Epidermal melanocyte (primary cell): ENCODE measurements around the gene CHD5.

ENCODE experiments used
- DNase-seq: peaks from one replicate; pipeline ENCODE4 v3.0.0; 2011; ENCODE audit warnings: low spot score; ENCODE audit not compliant: insufficient read length

The CHD5 gene

DNA sequence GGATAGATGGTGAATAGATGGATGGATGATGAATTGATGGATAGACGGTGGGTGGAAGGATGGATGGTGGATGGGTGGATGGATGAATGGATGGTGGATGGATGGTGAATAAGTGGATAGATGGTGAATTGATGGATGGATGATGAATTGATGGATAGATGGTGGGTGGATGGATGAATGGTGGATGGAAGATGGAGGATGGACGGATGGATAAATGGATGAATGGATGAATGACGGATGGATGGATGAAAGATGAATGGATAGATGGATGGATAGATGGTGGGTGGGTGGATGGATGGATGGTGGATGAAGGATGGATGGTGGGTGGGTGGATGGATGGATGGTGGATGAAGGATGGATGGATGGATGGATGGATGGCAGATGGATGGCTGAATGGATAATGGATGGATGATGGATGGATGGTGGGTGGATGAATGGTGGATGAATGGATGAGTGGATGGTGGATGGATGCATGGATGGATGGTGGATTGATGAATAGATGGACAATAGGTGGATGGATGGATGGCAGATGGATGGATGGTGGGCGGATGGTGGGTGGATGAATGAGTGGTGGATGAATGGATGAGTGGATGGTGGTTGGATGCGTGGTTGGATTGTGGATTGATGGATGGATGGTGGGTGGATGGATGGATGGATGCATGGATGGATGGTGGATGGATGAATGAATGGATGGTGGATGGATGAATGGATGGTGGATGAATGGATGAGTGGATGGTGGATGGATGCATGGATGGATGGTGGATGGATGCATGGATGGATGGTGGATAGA is 5.3 kb downstream of the CHD5 start:
- DNase-seq, result no peak

DNA sequence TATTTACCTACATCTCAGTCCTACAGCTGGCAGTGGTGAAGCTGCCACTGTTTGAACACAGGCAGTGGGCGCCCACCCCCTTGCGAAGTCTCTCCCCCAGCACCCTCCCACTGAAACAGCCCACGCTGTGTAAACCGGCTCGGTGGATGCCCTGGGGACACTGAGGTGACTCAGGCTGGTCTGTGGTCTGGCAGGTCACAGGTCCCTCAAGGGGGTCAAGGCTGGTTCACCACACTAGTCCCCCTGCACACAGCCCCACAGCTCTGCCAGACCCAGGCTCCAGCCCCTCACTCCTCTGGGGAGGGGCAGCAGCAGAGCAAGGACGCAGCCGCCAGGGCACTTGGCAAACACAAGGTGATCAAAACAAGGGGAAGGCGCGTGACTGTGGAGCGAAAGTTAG is 7.6 kb downstream of the CHD5 start:
- DNase-seq, result no peak

DNA sequence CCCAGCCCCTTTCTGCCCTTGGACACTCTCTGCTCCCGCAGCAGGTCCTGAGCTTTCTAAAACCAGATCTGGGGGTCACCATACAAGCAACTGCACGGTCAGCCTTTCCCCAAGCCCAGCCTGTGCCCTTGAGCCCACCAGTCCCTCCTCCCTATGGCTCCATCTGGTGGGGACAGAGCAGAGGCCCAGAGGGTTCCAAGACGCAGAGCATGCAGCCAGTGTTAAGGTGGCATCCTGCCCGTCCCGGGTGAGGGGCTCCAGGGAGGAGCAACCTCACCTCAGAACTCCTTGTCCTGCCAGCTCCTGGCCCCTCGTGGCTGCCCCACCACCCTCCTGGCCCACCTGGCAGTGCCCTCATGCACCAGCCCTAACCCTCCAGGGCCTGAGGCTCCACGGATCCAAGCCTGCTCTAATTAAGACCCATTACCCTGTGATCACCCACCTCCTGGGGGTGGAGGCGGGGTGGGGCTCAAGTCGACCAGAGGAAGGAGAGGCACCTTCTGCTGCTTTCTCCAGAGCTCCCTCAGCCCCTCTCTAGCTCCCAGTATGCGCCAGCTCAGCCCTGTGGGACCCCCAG is 8.5 kb downstream of the CHD5 start:
- DNase-seq, result no peak

DNA sequence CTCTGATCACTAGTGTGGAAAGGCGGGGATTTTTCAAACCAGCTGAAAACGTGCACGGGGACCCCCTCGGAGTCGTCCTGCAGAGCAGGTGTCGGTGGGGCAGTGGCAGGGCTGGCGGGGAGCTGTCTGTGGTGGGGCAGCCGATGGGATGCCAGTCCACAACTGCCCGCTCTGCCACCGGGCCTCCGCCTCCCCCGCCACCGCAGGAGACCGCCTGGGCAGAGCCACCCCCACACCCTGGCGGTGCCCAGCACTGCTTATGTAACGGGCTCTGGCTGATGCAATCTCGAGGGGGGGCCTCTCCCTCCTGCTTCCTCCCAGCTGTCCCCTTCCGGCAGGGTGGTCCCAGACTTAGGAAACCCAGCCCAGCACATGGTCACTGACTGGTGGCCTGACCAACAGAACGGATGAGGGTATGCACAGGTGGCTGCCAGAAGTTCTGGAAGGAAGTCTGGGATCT is 9.3 kb downstream of the CHD5 start:
- DNase-seq, result no peak

DNA sequence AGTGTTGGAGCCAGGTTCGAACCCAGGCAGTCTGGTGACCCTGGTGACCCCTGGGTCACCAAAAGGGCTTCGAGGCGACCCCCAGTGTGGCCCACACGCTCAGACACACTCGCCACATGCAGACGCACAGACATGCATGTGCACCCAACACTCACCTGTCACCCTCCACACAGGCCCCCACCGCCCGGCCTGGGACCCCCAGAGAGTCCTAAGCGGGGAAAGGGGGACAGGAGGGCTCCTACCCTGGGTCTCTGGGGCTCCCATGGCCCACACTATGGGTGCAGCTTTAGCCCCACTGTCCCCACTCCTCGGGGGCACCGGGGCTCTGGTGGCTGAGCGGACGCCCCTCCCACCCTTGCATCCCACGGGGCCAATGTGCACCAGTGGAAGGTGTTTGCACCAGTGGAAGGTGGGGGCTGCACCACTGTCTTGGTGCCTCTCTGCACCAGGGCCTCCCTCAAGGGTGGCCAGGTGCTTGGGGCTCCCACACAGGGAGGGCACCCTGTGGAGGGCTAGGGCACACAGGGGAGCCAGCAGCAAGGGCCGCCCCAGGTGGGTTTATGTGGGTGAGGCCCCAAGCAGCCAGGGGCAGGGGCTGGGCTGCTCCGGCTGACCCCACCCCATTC is 9.9 kb downstream of the CHD5 start:
- DNase-seq, result no peak

DNA sequence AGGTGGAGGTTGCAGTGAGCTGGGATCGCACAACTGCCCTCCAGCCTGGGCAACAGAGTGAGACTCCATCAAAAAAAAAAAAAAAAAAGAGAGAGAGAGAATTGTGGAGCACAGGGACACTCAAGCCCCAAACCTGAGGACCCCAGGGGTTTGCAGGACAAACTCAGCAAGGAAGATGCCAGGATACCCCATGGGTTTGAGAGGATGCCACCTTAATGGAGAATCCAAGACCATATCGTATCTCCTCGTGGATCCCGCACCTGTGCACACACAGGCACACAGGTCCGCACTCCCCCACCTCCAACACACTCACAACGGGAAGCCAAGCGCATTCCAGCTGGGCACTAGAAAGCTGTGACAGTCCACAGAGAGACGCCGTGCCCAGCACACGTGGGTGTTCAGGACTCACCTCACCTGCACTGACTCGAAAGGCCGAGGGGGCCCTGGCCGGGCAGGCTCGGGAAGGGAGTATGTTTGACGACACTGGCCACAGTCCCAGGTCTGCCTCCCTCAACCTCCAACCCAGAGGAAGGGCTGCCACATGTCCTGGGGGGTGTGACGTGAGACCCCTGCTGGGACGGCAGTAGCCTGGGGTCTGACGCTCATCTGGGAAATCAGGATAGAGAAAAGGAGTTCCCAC is 11.1 kb downstream of the CHD5 start:
- DNase-seq, result no peak

DNA sequence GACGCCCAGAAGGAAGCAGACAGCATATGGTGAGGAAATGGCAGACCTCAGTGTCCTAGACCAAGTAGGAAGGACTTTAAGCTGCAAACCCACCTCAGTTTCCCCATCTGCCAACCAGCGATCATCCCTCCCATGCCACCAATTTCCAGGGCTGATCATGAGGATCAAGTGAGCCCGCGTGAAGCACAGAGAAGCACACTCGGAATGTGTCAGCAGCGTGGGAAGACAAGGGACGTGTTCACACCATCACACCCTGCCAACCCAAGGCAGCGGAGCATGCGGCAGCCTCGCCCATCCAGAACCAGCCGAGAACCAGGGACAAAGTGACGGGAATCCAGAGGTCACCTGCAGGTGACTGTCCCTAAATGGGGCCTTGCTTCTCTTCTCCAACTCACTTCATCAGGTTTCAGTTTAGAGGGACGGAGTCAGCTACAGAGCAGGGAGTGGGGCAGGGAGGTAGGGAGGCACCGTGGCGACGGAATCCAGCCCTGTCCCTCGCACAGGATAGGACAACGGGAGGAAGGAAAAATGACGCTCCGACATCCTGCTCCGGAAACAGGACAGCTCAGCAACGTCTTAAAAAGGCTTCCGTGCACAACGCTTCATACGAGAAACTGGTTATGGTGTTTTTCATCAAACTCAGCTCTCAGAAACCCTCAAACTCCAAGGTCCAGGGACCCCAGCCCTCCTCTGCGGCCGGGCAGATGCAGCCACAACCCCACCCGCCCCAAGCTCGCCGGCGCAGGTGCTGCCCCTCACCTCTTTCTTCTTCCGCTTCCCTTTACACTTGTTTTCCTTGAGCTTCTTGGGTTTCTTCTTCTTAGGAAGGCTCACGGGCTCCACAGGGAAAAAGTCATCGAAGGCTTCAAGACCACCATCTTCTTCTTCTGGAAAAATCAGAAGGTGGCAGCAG is 12.5 kb downstream of the CHD5 start:
- DNase-seq, result no peak

DNA sequence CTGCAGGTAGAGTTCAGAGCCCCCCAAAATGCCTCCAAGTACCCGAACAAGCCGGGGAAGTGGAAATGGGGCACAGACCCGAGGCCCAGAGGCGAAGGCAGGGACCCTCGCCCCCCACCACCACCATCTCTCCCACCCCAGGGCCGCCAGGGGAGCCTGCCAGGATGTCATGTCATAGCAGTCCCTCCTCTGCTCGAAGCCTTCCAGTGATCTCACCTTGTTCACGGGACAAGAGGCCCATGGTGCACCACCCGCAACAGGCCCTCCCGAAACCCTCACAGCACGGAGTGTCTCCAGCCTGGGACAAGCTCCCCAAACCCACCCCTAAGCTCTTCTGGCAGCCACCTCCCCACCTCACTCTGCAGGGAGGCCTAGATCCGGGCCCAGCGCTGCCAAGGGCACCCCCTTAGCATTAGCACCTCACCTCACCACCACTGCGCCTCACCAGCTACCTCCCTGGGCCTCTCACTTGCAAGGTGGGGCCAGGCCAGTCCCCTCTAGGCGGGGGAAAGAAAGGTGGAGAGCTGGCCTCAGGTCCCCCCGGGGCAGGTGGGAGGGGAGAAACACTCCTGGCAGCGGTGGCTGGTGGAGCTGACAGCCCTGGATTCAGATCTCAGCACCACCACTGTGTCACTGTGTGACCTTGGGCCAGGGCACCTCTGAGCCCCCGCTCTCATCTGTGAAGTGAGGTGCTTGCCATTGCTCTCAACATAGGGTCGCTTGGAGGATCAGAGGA is 13.3 kb downstream of the CHD5 start:
- DNase-seq, result no peak

DNA sequence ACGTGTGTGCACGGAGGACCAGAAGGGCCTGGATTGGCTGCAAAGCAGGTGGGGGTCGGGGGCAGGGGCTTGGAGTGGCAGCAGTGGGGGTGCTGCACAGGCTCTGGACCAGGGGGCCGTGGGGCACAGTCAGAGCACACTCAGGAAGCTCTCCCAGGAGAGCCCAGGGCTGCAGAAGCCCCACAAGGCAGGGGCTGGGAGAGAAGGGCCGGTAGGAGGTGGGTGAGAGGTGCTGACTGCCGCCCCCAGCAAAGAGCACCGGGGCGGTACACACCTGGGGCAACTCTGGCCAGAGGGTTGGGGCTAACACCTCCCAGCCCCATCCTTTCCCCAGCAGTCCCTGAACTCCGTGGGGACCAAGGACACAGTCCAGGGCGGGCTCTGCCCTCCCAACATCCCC is 13.9 kb downstream of the CHD5 start:
- no peak for DNase-seq

DNA sequence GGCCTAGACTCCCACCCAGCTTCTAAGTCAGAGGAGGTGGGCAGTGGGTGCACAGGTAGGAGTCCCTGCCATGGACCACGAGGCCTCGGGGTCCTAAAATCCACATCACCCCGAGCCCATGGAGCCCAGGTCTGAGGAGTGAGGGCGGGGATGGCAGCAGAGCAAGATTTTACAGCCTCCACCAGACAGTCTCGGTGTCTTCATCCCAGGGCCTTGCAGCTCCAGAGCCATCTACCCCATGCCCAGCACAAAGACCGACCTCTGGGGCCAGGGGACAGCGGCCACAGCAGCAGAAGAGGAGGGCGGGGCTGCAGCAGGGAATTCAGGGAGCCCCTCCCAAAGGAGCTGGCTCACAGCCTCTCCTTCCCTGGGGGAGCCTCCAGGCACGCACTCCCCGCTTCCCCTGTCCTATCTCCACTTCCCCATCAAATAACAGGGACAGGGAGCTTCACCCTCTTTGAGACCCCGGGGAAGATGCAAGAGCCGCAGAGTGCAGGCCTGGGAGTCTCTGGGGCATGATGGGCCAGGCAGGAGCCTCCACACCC is 14.6 kb downstream of the CHD5 start:
- DNase-seq, result no peak

DNA sequence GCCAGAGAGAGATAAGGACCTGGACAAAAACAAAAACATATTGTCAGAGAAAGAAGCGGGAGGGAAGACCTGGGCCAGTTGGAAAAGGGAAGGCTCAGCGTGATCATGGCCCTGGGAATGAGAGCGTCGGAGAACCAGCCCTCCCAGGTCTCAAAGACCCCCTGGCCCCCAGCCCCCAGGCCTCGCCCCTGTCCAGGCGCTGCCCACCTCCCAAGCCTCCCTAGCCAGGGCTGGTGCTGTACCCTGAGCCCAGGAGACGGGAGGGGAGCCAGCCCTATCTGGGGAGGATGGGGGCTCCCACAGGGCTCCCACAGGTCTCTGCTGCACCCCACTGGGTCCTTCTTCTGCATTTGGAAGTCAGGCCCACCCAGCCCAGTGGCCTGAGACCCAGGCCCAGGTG is 15.1 kb downstream of the CHD5 start:
- no peak for DNase-seq

DNA sequence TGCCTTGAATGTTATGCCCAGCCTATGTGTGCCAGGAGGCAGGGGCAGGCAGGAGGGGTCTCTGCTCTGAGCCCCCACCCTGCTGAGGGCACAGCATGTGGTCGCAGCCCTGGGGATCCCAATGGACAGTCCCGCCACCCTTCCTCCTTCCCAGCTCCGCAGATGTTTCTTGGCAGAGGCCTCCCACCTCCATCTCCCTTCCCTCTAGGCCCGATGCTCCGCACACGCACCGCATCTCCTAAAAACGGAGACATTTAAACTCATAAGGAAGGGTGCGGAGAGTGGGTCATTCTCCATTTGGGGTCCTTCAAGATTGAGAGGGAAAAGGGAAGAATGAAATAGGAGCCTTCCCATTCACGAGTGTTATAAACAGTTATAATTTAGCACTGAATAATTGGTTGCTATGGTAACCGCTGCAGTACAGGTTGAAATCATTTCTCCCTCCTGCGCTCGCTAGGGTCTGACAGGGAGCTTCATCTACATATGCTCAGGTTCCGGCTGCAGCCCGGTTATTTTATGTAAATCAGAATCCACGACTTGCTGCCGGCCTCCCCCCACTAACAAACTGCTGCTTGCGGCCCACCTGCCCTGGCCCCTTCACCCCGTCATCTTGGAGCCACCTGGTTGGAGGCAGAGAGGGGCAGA is 16.0 kb downstream of the CHD5 start:
- no peak for DNase-seq

DNA sequence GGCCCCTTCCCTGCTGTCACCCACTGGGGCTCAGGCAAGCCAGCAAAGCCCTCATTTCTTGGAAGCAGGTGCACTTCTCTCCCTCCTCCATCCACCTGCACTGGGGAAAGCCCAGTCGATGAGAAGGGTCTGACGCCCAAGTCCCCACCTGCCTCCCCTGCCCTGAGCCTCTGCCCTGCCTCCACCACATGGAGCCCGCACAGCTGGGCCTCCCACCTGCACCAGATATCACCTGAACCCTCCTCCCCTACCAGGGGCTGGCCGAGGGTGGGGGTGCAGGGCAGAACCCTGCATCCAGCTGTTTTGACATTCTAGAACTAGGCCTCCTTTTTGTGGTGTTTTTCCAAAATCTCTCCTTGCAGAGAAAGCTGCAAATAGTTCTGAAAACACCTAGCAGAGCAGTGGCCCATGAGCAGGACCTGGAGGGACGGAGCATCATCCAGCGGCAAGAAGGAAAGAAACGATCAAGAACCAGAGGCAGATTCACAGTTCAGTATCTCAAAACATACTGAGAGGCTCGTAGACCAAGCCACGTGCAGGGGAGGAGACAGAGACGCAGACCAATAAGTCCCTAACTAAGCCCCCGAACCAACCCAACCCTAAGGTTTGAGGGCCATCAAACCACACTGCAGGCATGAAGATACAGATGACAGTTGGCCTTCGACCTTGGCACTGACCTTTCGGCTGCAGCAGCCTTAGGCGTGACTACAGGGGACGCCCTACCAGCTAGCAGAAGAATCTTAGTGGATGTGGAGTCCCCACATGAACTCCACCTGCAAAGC is 16.7 kb downstream of the CHD5 start:
- DNase-seq, result no peak

DNA sequence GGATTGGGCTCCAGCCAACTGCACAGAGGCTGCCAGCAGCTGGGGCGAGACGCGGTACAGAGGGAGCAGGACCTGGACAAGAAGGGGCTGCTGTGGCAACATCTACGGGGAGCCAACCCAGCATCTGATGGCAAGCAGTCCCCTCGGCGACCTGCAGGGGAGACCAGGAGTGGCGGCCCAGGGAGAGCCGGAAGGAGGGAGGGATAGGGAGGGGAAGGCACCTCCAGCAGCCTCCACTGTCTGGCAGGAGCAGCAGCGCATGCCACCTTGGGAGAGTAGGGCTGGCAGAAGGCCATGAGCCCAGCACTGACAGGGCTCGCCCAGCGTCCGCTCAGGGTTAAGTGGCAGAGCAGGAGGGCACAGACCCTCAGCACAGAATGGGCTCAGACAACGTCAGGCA is 17.3 kb downstream of the CHD5 start:
- no peak for DNase-seq

DNA sequence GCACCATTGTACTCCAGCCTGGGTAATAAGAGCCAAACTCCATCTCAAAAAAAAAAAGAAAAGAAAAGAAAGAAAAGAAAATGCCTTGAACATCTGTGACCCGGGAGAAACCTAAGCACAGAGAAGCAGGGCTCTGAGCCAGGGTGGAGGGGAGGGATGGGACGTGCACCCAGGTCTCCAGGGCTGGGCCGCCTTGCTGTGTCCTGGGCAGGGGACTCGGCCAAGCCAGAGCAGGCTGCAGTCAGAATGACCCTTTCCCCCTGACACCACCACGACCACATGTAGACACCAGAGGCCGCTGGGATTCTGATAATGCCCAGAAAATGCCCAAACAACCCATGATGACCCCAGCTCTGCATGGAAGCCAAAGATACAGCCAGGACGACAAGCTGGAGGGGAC is 17.8 kb downstream of the CHD5 start:
- no peak for DNase-seq

DNA sequence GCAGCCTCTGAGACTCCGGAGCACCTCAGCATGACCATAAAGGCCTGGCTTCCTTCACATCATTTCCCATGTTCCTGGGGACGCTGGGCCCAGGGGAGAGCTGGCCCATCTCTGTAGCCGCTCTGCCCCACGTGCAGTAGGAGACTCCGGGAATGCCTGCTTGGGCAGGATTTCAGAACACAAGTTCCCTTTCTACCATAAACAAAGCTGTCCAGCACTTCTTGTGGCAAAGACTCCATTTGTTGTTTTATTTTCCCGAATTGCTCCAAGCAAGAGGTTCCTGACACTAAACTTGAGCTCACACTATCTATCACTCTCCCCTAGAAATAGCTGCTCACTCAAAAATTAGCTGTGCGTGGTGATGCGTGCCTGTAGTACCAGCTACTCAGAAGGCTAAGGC is 21.9 kb downstream of the CHD5 start:
- DNase-seq, result no peak

DNA sequence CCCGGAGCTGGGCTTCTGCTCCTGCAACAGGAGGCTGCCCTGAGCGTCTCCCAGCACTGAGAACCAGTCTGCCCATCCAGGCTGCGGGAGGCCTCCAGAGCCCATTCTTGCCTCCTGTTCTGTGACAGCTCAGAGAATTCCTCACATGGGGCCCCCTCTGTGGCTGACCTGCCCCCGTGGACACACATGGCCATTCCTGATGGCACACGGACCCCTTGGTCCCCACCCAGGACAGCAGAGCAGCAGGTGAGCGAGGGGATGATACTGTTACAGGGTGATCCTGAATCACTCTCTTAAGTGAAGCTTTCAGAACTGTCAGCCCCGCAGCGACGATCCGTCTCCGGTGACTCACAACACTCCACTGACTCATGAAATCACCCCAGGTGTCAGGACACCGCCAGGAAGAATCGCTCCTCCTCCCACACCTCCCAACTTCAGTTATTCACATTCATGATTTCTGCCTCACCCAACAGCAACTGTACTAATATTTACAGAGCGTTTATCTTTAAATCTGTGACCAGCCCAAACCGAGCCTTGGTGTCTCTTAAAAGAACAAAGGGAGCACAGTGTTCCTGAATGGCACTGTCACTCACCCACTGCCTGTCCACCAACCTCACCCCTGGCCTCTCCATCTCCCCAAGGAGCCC is 22.5 kb downstream of the CHD5 start:
- no peak for DNase-seq

DNA sequence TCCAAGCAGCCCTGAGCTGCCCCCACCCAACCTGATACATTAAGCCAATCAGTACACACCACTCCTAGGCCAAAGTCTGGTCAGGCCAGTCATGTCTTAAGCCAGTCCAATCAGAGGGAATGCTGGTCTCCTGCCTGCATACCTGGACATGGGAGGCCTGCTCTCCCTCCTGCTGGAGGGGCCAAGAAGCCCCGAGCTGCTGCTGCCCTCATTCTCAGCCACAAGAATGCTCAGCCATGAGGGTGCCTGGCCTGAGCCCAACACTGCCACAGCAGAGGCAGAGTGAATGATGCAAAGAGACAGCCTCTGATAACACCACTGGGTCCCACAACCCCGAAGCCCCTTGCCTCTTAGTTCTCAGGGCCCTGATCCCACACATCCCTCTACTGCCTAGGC is 23.0 kb downstream of the CHD5 start:
- no peak for DNase-seq
